Inflammatory macrophage treated with lipopolysaccharide for 4 hours (primary cell): ENCODE measurements around the gene ZDHHC7.
"Not testable (repeated sequence)": the region's sequence is repeated elsewhere in the genome, so short reads cannot be mapped to it uniquely, and the experiment has no call there.

Experiments
- DNase-seq: peaks from one replicate; pipeline ENCODE4 v3.0.0-alpha.2; 2020

ZDHHC7 gene, protein sequence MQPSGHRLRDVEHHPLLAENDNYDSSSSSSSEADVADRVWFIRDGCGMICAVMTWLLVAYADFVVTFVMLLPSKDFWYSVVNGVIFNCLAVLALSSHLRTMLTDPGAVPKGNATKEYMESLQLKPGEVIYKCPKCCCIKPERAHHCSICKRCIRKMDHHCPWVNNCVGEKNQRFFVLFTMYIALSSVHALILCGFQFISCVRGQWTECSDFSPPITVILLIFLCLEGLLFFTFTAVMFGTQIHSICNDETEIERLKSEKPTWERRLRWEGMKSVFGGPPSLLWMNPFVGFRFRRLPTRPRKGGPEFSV

DNA sequence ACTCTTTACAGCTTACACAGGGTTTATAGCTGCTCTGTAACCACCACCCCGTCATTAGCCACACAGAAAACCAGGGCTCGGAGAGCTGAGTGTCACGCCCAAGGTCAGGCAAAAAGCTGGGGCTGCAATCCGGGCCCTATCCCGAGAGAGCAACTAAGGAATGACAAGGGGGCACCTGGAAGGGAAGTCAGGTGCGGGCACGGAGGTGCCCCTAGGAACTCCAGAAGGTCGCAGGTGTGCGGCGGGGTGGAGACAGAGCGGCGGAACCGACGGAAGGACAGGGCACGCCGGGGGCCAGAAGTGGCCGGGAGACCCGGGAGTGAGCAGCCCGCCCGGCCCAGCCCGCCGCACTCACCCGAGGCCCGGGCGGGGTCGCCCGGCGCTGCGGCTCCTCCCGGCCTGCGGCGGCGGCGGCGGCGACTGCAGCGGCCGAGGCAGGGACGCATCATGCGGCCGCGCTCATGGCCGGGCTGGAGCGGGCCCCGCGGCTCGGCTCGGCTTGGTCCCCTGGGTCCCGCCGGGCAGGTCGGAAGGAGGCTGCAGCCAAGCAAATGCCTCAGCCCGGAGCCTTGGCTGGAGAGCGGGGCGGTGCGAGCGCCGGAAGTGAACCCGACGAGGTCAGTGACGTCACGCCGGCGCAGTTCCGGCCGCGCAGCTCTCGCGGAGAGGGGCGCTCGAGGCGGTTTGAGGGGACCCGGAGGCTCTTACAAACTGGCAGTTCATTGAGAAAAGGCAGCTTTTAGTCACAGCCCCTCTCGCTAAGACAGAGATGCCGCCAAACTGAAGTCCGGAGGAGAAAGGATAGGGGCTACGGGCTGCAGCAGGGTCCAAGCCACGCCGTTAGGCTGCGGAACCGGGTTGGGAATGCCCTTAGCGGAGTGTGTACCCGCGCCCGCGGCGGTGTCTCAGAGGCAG lies at the start of gene ZDHHC7:
TSS of gene ZDHHC7 (minus strand) at position 605 of the 915 bp plus-strand sequence. CDS start 20,917 bp downstream, outside the sequence.
- peak; percentile 85 for DNase-seq

DNA sequence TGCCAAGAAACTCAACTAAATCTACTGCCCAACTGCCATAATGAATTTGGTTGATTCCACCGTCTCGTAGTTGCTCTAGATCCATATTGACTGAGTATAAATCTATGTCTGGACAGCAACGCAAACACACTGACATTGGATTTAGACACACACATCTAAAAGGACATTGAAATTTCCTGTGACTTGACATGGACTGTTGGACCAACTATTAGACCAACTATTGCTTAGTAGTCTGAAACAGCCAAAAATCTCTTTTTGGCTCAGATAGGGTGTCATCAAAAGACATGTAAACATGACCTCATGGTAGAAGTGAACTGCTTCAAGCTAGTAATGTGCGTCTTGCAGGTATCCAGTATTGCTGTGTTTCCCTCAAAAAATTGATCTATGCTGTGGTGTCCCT lies 47.6 kb upstream of the ZDHHC7 start:
- no peak for DNase-seq

DNA sequence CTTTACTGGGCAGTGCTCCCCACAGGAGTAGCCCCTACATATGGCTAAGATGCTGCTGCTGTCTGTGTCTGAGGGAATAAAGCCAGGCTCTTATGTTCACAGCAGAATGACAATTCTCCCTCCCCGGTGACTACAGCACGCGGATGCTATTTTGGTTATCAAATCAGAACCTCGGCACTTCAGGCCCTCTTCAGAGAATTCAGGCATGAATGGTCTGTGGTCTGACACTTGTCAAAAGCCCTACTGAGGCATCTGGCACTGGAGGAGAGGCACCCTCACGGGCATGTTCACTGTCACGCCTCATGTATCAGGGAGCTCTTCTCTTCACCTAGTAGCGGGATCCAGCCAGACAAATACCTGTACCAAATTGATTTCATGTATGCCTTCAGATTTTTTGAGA lies 46.6 kb upstream of the ZDHHC7 start:
- no peak for DNase-seq

DNA sequence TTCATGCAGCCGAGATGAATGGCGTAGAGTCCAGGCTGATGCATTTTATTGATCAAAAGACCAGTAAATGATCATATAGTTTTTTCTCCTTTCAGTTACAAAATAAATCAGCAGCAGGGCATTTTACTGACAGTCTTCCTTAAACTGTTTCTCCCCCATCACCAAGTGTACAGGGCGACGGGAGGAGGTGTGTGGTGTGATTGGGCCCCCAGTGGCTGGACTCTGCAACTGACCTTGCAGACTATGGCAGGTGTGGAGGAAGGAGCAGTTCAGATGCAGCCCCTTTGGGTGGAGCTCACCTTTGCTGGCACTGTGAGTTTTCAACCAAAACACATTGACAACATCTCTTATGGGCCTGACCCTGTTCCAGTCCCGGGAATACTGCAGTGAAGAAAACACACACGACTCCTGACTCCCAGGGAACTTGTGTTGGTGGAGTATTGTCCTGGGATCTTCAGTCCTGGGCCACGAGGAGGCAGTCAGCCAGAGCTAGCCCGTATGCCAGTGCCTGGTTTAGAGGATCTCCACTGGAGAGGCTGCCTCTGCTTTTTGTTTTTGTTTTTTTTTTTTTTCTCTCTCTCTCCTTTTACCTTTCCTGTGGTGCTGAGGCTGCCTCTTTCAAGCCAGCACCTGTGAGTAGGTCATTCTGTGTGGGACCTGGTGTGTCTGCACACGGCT lies 46.0 kb upstream of the ZDHHC7 start:
- DNase-seq: no peak

DNA sequence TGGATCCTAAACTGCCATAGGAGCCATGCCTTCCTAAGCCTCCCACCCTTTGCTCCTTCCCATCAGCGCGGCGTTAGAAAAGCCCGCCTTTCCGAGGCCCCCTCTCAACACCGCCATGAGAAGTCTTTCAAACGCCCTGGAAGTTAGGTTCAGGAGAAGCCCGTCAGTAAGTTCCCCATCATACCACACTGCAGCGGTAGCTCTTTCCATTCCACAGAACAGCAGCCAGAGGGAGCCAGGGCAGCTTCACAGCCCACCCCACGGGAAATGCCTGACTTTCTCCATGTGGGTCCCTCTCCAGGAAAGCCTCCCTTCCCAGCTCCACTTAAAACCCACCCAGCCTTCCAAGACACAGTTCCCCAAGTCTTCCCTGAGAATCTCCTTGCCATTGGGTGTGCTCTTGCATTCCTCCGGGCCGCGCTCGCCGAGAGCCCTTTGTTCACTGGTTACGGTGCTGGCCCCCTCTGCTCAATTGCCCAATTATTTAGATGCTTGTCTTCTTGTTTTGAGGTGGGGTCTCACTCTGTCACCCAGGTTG lies 44.9 kb upstream of the ZDHHC7 start:
- peak; percentile 53 for DNase-seq

DNA sequence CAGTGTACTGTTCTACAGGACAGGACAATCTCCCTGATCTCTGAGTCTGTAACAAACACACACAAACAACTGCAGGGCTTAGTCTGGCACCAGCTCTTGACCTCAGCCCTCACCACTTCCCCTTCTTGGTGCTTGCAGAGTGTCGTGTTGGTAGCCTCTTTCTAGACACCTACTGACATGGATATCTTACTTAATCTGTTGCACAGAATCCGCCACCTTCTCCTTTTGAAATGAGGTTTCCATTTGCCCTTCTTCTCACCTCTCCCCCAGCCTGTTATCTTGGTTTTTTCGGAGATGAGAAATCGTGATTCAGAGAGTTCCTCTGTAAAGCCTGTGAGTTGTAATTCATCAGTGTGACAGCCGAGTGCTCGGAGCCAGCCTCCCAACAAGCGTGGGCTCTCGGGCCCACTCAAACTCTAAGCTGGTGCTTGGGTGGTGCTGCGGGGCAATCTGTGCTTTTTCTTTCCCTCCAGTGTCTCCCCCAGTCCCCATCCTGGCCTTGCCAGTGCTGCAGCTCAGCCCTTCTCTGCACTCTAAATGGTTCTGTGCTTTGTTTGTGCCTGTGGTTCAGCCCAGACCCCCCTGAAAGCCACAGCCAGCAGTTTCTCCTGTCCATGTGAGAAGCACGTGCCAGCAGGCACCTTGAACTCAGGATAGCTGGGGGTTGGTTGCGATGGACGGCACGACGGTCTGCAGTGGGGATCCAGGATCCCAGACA lies 44.3 kb upstream of the ZDHHC7 start:
- DNase-seq: peak; percentile 93

DNA sequence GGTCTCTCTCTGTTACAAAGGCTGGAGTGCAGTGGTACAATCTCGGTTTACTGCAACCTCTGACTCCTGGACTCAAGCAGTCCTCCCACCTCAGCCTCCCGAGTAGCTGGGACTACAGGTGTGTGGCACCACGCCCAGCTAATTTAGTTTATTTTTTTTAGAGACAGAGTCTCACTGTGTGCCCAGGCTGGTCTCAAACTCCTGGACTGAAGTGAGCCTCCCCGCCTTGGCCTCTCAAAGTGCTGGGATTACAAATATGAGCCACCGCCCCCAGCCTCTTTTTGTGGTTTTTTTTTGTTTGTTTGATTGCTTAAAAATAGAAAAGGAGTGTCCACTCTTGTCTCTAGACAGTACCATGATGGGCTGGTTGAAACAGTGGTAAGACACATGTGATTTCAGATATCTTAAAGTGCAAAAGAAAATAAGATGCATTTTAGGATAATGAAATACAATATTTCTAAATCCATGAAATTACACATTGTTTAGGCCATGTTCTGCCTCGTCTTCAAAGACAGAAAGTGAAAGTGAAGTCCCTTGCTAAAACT lies 43.7 kb upstream of the ZDHHC7 start:
- DNase-seq: no peak

DNA sequence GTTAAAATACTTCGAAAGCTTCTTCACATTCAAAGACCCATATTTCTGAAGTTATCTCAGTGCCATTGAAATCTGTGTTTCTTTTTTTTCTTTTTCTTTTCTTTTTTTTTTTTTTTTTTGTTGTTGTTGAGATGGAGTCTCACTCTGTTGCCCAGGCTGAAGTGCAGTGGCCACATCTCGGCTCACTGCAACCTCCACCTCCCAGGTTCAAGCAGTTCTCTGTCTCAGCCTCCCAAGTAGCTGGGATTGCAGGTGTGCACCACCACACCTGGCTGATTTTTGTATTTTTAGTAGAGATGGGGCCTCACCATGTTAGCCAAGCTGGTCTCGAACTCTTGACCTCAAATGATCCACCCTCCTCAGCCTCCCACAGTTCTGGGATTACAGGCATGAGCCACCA lies 43.0 kb upstream of the ZDHHC7 start:
- not testable (repeated sequence) for DNase-seq

DNA sequence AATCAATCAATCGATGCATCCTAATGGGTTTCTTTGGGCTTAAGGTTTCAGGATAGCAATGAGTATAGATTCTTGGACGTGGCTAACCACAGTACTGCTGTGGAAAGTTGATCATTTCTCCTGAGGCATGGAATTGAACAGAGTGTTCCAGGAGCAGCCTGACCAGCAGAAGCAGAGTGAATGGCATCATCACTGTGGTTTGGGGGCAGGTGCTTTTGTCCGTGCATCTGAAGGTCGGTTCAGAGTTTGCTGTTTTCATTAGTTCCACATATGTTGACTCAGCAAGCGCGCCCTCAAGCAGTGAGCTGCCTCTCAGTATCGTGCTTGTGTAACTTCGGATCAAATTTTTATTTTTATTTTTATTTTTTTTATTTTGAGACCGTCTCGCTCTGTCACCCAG lies 41.2 kb upstream of the ZDHHC7 start:
- DNase-seq: no peak

DNA sequence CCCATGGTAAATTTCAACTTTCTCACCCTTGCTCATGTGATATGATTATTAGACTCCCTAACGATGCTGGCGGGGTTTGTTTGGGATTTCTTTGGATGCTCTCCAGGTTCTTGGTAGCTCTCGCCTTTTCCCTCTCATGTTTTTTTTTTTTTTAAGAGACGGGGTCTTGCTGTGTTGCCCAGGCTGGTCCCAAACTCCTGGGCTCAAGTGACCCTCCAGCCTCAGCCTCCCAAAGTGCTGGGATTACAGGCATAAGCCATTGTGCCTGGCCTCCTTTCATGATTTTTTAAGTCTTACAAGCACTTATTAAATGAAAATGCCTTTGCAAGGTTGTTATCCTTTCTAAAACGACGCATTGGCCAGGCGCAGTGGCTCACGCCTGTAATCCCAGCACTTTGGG lies 40.3 kb upstream of the ZDHHC7 start:
- no peak for DNase-seq

DNA sequence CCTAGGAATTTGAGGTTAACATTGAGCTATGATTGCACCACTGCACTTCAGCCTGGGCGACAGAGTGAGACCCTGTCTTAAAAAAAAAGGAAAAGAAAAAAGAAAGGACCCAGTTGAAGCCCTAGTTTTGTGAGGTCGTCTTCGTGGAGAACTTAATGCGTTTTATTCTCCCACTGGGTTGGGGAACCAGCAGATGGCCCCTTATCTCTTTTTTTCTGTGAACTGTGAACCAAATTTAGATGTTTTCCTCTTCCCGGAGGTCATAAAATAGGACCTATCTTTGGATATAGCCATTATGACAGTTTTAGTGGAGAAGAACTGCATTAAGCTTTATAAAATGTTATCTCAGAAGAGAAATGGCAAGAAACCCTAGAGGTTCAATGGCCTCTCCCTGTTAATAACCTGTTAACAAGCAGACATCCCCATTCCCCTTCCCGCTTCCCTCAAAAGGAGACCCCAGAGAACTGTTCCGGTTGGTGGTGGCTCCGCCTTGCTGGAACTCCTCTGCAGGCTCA lies 39.8 kb upstream of the ZDHHC7 start:
- no peak for DNase-seq

DNA sequence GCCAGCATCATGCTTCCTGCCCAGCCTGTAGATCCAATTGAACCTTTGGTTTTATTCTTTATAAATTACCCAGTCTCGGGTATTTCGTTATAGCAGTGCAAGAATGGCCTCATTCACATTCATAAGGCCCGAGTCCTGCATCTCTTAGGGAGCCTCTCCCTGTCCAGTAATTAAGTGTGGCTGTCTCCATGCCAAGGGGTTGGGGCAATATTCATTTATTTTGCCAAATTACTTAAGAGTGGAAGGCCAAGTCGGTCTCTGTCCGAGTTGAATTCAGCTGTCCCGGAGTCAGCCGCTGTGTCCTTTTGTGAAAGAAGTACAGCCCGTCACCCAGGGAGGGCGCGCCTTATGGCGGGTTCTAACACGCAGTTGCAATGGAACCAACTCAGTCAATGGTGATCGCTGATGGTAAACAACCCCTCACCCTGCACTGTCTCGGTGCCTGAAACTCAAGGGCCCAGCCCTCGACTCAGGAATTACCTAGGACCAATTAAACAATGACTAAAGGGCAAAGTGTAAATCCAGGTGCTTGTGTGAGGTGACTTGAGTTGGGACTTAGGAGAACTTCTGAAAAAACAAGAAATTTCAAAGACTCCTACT lies 38.5 kb upstream of the ZDHHC7 start:
- no peak for DNase-seq

DNA sequence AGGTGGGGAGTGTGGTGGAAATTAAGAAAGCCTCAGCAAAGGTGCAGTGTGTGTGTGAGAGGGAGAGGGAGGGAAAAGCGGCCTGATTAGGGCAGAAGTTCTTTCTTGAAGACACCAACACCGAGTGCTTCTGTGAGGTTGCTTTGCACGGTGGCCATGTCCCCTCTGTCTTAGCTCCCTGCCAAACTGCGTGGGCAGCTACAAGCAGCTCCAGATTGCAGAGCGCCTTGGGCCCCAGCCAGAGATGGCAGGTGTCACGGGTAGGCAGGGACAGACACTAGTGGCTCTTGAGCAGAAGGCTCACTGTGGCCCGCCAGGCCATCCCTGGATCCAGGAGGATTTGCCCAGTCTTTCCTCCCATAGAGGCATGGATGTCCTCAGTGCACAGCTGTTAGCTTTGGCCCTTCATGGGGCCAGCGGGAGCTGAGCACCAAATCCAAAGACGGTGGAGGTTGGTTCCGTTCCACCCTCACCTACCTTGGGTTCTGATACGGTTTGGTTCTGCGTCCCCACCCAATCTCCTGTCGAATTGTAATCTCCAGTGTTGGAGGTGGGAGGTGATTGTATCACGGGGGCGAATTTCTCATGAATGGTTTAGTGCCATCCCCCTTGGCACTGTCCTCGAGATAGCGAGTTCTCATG lies 37.7 kb upstream of the ZDHHC7 start:
- DNase-seq: no peak

DNA sequence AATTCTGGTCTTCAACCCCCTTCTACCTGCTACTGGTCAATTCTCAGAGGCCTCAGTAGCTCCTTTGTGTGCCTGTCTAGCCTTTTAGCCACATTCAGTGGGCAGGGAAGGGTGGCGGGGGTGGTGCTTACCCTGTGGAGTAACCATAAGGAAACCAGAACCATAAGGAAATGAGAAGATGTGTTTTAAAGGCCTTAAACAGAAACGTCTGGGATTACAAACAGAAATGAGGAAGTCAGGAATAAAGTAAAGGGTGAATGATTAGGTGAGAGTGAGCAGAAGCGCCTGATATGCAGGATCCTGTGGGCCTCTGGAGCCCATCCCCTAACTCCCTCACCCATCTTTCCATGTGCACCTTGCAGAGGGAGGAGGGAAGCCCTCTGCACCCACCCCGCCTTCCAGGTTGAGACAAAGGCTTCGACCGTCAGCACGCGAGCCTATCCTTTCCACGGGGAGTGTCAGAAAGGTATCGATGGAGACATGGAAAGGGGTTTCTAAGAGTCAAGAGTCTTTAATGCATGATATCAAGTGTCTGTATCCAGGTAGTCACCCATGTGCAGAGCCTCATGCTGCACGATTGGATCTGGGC lies 36.6 kb upstream of the ZDHHC7 start:
- peak; percentile 77 for DNase-seq

DNA sequence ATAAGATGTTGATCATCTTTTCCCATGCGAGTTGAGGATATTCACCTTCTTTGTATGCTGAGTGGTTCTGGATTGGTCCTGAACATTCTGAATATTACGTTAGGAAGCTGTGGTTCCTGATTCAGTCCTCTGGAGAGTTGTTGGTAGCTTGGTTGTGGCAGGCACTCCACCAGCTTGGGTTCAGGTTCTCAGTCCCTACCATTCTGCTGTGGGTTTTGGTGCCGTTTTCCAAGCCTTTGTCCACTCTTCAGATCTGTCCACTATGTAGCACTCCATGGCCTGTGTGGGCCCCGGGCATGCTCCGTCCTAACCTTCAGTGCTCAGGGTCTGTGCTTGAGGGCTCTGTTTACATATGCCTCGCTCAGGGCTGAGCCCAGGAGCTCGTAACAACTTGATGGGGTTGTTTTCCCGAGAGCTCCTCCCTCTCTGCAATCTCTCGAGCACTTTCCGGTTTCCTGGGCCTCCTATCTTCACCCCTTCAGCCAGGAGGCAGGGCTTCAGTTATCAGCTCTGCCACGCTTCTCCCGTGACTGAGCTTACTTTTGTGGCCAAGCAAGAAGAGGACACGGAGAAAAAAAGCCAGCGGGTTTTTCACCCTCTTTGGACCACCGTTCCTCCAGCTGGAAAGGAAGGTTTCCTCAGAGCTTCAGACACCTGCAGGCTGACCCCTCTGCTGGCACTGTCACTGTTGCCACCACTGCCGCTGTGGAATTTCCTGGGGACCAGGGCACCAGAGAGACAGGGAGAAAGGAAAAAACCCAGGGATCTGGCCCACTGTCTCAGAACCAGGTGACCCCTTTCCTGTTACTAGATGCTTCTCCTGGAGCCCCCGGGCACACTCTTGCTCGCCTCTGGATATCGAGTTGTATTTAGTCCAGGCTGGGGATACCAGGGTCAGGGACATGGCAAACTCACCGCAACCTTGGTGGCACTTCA lies 35.9 kb upstream of the ZDHHC7 start:
- DNase-seq: no peak

DNA sequence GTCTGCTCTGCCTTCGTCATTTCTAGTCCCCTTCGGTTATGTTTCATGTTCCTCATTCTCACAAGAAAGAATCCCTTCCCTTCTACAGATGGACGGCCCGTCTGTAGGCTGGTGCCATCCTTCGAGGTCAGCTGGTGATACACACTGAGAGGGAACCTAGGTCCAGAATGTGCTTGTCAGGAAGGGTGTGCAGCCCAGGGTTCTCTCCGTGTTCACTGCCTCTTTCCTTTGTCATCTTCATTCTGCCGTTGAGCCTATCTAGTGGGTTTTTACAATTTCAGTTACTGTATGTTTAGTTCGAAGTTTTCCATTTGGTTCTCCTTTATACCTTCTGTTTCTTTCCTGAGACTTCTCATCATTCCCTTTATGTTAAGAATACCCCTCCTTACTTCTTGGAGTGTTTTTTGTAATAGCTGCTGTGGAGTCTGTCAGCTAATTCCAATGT lies 35.2 kb upstream of the ZDHHC7 start:
- peak; percentile 89 for DNase-seq

DNA sequence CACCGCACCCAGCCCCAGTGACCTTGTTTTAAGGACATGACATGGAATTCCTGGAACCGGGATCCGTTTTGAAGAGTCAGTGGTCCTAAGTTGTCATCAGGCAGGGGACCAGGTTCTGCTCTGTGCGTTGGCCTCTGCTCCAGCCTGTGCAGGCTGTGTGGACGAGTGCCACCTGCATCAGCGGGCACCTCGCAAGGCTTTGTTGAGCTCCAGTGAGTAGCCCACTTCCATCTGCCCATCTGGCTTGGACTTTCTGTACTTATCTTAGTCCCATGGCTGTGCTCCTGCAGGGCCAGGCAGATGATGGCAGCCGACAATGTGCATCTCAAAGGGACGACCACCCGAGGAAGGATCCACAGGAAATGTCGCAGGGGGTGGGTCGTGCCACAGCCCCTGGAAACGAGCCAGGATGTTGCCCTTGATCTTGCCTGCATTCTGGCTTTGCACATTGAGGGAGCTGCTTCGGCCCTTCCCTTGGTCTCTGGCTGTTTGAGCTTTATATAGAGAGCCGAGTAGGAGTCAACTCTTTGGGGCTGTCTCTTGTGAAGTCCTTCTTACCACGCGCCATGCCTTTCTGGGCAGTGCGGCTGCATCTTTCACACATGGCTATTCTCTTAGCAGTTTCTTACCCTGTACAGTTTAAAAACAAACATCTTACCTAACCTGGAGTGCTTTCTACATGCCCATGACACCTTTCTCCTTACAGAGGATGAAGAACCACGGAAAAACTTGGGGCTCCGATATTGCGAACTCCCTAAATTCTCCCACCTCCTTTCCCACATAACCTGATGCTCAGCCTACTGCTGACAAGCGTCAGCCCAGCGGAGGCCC lies 34.5 kb upstream of the ZDHHC7 start:
- no peak for DNase-seq

DNA sequence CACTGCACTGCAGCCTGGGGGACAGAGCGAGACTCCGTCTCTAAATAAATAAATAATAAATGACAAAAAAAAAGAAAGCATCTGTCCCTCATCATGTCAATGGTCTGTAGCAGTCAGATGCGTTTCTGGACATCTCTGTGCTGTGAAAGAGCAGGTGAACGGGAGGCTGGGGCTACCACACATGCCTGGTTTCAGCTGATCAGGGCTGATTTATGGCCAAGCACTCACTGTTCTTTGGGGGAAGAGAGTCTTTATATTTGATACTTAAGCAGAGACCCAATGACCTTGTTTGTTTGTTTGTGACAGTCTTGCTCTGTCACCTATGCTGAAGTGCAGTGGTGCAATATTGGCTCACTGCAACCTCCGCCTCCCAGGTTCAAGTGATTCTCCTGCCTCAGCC lies 33.7 kb upstream of the ZDHHC7 start:
- DNase-seq: no peak

DNA sequence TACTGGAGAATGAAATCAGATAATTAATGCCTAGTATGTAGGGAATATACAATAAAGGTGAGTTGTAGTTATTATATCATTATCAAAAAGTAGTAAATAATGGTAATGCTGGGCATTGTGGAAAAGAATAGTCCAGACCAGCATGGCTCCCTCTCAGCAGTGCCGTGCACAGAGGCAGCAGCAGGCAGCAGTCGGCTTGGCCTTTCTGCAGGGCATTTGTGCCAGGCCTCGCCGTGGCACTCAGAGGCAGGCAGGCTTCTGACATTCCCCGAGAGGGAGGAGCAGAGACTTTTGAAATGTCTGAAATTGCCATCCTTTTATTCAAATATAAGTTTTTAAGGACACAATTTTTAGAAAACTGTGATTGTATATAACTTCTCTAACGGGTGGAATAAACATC lies 31.3 kb upstream of the ZDHHC7 start:
- DNase-seq: no peak
